Glutamatergic neuron (in vitro differentiated cells): ENCODE results near the gene DYRK3. TPM values are rescaled to one million over a fixed set of nuclear protein-coding genes. Genes with fewer than 3 reads are reported as not detected.

Experiments
- DNase-seq: peaks from one replicate; pipeline ENCODE4 v3.0.0; 2022
- H3K27ac Mint-ChIP-seq: one replicate; pipeline ENCODE4 v1.8.0; 2020; ENCODE audit warnings: mild to moderate bottlenecking, mixed read lengths, inconsistent platforms; ENCODE audit not compliant: unreplicated experiment
- H3K27me3 Mint-ChIP-seq: one replicate; pipeline ENCODE4 v1.8.0; 2020; ENCODE audit warnings: mild to moderate bottlenecking, moderate library complexity, mixed read lengths, inconsistent platforms; ENCODE audit not compliant: unreplicated experiment
- H3K36me3 Mint-ChIP-seq: one replicate; pipeline ENCODE4 v1.8.0; 2020; ENCODE audit warnings: mild to moderate bottlenecking, mixed read lengths, inconsistent platforms; ENCODE audit not compliant: unreplicated experiment
- H3K4me1 Mint-ChIP-seq: one replicate; pipeline ENCODE4 v1.8.0; 2020; ENCODE audit warnings: mild to moderate bottlenecking, low read depth, mixed read lengths, inconsistent platforms; ENCODE audit not compliant: unreplicated experiment
- H3K4me3 Mint-ChIP-seq: one replicate; pipeline ENCODE4 v1.8.0; 2020; ENCODE audit warnings: mild to moderate bottlenecking, mixed read lengths, inconsistent platforms; ENCODE audit not compliant: unreplicated experiment
- H3K9me3 Mint-ChIP-seq: one replicate; pipeline ENCODE4 v1.8.0; 2020; ENCODE audit warnings: mild to moderate bottlenecking, moderate library complexity, mixed read lengths, inconsistent platforms; ENCODE audit not compliant: unreplicated experiment
- total RNA-seq: library from RNA; stranded (reverse); fragmentation: NEBNext Ultra II Directional; extraction: Animal tissue kit (Norgen Biotek cat#: 25700); gene quantifications from one replicate; pipeline ENCODE4 v1.2.1, GENCODE V29; 2021; ENCODE audit not compliant: unreplicated experiment
- TF ChIP-seq, protein P1 (sequence below): fragments of 200-600 bp; sonication (generic); IDR thresholded peaks from one replicate; pipeline ENCODE4 v1.5.0; 2021; ENCODE audit not compliant: partially characterized antibody, unreplicated experiment

The DYRK3 gene
- total RNA-seq, 1 donor from 2014 or later: 1.3 TPM

DNA sequence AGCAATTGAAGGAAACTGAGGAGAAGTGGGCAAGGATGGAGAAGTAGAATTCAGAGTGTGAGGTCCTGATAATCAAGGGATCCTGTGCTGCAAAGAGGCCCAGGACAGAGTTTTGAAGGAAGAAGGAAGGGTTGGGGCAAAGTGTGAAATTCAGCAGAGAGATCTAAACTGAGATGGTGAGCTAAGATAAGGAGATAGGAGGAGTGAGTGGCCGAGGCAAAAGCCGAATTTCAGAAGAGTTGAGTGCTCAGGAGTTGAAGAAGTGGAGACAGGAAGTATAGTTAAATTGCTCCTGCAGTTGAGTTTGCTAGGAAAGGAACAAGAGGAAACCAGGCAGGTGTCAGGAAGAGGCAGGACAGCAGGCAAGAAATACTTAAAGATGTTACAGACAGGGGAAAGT lies 33.0 kb downstream of the DYRK3 start:
- H3K4me3 Mint-ChIP-seq: no peak overlapping the region
- H3K27me3 Mint-ChIP-seq: peaks cover 1% of the 10 kb centered on the region
- peaks cover 4% of the 10 kb centered on the region for H3K9me3 Mint-ChIP-seq
- no peaks in the 10 kb centered on the region for H3K36me3 Mint-ChIP-seq
- DNase-seq: no peak
- peaks cover 7% of the 10 kb centered on the region for H3K4me1 Mint-ChIP-seq
- TF ChIP-seq, protein P1, sequence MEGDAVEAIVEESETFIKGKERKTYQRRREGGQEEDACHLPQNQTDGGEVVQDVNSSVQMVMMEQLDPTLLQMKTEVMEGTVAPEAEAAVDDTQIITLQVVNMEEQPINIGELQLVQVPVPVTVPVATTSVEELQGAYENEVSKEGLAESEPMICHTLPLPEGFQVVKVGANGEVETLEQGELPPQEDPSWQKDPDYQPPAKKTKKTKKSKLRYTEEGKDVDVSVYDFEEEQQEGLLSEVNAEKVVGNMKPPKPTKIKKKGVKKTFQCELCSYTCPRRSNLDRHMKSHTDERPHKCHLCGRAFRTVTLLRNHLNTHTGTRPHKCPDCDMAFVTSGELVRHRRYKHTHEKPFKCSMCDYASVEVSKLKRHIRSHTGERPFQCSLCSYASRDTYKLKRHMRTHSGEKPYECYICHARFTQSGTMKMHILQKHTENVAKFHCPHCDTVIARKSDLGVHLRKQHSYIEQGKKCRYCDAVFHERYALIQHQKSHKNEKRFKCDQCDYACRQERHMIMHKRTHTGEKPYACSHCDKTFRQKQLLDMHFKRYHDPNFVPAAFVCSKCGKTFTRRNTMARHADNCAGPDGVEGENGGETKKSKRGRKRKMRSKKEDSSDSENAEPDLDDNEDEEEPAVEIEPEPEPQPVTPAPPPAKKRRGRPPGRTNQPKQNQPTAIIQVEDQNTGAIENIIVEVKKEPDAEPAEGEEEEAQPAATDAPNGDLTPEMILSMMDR: no peak
- H3K27ac Mint-ChIP-seq: no peak overlapping the region

DNA sequence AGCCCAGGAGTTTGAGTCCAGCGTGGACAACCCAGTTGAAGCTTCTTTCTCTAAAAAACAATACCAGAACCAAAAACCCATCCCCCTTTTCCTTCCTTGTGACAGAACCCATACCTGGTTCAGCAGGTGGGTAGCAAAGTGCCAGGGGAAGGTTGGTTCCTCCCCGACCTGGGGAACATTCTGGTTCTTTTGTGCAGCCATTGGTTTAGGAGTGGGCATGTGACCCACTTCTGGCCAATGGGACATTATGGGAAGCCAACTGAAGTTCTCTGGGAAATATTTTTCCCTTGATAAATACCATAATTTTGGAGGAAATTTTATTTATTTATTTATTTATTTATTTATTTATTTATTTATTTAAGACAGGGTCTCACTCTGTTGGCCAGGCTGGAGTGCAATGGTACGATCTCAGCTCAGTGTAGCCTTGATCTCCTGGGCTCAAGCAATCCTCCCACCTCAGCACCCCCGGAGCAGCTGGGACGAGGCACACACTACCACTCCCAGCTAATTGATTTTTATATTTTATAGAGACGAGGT lies 33.6 kb downstream of the DYRK3 start:
- Mint-ChIP-seq H3K4me3 (no peak overlapping the region), H3K27ac (no peak overlapping the region), H3K27me3 (no peaks in the 10 kb centered on the region), H3K36me3 (no peaks in the 10 kb centered on the region), H3K4me1 (peaks cover 5% of the 10 kb centered on the region), H3K9me3 (no peaks in the 10 kb centered on the region)
- DNase-seq: no peak
- TF ChIP-seq, protein P1: no peak

DNA sequence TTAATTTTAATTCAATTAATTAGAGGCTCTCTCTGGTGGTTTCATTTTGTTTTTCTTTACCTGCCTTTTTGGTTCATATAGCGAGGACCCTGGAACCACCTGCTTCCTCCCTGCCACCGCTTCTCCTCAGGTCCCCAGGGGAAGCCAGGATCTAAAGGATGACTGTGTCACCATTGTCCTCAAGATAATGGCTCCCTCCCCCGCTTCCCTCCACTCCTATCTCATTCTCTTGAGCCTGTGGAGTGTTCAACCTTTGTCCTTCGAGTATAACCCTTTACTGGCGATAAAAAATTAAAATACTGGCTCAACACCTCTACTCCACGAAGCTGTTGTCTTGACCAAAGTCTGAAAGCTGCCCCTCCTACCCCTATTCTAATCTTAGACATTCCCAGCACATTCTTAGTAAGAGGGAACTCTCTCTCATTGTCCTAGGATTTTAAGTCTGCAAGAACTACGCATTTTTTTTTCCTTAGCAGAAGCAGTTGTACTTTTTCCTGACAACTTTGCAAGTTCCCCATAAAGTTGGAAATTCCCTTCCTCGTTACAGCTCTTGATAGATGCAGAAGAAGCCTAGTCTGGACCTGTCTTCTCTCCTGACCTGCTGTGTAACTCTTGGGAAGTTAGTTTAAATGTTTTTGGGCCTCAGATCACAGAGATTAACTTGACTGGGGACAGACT lies 36.8 kb downstream of the DYRK3 start:
- H3K27ac Mint-ChIP-seq: no peak overlapping the region
- H3K4me3 Mint-ChIP-seq: no peak overlapping the region
- H3K27me3 Mint-ChIP-seq: peaks cover 5% of the 10 kb centered on the region
- peaks cover 5% of the 10 kb centered on the region for H3K9me3 Mint-ChIP-seq
- no peak for DNase-seq
- TF ChIP-seq, protein P1: no peak
- no peaks in the 10 kb centered on the region for H3K4me1 Mint-ChIP-seq
- no peaks in the 10 kb centered on the region for H3K36me3 Mint-ChIP-seq

DNA sequence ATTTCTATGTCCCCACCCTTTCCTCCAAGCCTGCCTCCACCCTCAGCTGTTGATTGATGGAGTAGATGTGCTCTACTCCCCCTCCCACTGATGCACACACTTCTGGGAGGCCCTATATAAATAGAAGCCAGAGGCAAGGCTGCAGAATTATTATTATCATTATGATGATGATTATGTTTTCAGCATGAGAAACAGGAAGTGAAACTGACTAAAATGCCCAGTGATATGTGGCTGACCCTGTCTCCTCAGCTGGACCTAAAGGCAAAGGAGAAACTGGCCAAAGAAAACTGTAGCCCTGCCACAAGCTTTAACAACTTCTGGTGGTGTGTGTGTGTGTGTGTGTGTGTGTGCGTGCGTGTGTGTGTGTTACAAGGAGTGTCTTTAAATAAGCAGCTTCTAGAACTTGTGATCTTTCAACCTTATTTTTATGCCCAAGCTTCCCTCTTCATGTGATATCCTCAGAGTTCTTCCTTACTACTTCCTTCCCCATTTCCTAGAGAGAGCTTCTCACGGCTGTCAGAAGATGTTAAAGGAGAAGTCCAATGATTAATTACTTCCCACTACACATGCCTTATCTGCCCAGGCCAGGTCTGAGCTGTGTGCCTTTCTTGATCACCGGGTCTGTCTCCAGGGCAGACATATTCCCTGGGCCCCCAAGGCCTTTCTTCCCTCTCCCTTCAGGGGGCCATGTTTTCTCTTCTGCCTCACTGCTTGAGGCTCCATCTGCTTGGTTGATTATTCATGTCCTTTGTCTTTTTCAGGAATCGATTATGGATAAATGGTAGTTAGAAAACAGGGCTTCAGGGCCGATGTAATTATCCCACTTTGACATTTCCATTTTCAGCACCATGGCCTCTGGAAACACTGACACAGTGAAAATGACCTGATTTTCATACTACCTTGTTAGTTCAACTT lies 37.8 kb downstream of the DYRK3 start:
- no peaks in the 10 kb centered on the region for H3K36me3 Mint-ChIP-seq
- no peaks in the 10 kb centered on the region for H3K4me1 Mint-ChIP-seq
- no peak for DNase-seq
- H3K4me3 Mint-ChIP-seq: no peak overlapping the region
- peaks cover 5% of the 10 kb centered on the region for H3K9me3 Mint-ChIP-seq
- peaks cover 5% of the 10 kb centered on the region for H3K27me3 Mint-ChIP-seq
- TF ChIP-seq, protein P1: no peak
- no peak overlapping the region for H3K27ac Mint-ChIP-seq
